ENCODE data around the gene CBX2.

The CBX2 gene

DNA sequence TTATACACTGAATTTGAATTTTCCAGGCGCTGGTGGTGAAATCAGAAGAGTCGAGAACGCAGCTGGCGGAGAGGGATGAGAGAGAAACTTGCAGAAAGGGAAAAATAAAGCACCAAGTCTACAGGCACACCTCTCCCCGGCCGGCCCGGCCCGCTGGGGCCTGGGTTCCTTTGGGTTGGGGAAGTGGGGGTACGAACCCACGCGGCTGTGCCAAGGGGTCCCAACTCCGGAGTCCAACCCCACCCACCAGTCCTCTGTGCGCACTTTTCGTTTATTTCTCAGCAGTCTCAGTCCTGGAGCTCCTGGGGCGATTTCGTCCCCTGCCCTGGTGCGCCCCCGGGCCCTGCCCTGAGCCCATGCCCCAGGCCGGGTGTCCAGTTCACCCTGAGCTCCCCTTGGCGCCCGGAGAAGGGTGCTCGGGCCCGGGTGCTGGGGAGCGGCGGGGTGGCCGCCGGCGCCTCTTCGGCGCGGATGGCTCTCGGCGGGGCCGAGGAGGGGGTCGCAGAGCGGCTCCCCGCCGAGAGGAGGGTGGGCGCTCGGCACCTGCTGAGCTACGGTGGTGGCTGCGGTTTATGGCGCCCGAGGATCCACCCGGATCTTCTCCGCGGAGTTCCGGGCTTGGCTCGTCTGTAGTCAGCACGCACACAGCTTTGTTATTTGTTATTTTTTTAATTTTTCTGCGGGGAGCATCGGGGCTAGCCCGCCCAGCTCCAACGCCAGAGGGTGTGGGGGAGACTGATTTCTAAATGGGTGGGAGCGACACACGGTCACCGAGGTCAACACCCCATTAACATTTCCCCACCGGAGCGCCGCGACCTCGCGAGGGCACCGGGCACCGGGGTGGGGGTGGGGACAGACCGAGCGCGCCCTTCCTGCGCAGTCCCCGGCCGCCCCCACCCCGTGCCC lies 34.7 kb downstream of the CBX2 start:
- in situ Hi-C loops (cut with MboI; ENCODE audit: low sequenced_read_pairs, unreplicated experiment), result no loop called here
- TF ChIP-seq, protein P1, sequence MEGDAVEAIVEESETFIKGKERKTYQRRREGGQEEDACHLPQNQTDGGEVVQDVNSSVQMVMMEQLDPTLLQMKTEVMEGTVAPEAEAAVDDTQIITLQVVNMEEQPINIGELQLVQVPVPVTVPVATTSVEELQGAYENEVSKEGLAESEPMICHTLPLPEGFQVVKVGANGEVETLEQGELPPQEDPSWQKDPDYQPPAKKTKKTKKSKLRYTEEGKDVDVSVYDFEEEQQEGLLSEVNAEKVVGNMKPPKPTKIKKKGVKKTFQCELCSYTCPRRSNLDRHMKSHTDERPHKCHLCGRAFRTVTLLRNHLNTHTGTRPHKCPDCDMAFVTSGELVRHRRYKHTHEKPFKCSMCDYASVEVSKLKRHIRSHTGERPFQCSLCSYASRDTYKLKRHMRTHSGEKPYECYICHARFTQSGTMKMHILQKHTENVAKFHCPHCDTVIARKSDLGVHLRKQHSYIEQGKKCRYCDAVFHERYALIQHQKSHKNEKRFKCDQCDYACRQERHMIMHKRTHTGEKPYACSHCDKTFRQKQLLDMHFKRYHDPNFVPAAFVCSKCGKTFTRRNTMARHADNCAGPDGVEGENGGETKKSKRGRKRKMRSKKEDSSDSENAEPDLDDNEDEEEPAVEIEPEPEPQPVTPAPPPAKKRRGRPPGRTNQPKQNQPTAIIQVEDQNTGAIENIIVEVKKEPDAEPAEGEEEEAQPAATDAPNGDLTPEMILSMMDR (IDR thresholded peaks at IDR 0.05; ENCODE audit: borderline replicate concordance, control extremely low read depth, extremely low read depth, insufficient read depth, missing control alignments), result no peak
- DNase-seq (ENCODE audit: low spot score), result no peak

- in situ Hi-C loops (cut with MboI; ENCODE audit: low sequenced_read_pairs, unreplicated experiment), result no loop called here
- no peak for DNase-seq (ENCODE audit: low spot score)
- TF ChIP-seq, protein P1 (IDR thresholded peaks at IDR 0.05; ENCODE audit: borderline replicate concordance, control extremely low read depth, extremely low read depth, insufficient read depth, missing control alignments), result no peak
These were observed 35.6 kb downstream of the CBX2 start for GRCh38 chr17:79813297-79814126.

- TF ChIP-seq, protein P1 (IDR thresholded peaks at IDR 0.05; ENCODE audit: borderline replicate concordance, control extremely low read depth, extremely low read depth, insufficient read depth, missing control alignments), result no peak
- in situ Hi-C loops (cut with MboI; ENCODE audit: low sequenced_read_pairs, unreplicated experiment), result no loop called here
These were observed 36.4 kb downstream of the CBX2 start for GRCh38 chr17:79814127-79814973.

DNA sequence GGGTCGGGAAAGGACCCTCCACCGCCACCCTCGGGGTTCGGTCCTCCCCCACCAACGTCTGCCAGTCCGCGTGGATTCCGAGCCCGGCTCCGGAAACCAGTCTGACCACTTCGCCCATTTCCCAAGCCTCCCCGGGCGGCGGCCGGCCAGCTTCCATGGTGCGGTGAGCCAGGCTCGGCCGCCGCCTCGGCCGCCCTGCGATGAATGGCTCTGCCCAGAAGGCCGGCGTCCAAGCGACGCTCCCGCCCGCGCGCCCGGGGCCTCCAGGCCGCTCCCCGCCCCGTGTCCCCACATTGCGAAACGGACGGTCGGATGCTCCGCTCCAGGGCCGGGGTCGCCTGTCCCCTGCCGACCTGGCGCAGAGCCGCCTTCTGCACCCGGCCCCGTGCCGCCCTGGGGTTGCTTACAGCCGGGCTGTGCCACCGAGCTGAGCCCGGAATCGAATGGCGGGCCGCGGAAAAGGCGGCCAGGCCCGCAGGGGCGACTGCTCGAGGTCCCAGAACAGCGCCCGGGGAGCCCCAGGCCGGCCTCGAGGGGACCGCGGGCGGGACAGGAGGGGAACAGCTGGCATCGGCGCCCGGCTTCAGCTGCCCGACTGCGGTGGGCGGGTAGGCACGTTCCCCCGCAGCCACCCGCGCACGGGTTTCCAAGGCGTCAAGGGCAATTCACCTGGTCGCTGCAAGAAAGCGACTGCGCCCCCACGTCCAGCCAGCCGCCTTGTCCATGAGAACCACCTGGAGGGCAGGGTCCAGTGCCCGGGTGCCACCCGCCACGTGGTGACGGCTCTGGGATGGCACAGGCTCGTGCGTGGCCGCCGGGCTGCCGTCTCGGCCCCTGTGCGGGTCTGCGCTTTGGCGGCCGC lies 37.3 kb downstream of the CBX2 start:
- in situ Hi-C loops (cut with MboI; ENCODE audit: low sequenced_read_pairs, unreplicated experiment), result no loop called here
- DNase-seq (ENCODE audit: low spot score), result no peak
- TF ChIP-seq, protein P1 (IDR thresholded peaks at IDR 0.05; ENCODE audit: borderline replicate concordance, control extremely low read depth, extremely low read depth, insufficient read depth, missing control alignments), result no peak

More at GRCh38 chr17:79814127-79814973, 36.4 kb downstream of the CBX2 start:
- no peak for DNase-seq (ENCODE audit: low spot score)

GRCh38 chr17:79815836-79816461 lies 38.0 kb downstream of the CBX2 start:
- in situ Hi-C loops (cut with MboI; ENCODE audit: low sequenced_read_pairs, unreplicated experiment), result no loop called here

More at GRCh38 chr17:79815836-79816461, 38.0 kb downstream of the CBX2 start:
- TF ChIP-seq, protein P1 (IDR thresholded peaks at IDR 0.05; ENCODE audit: borderline replicate concordance, control extremely low read depth, extremely low read depth, insufficient read depth, missing control alignments), result no peak
- no peak for DNase-seq (ENCODE audit: low spot score)

Data from GM13976 (cell line).